ENCODE data around the gene WNT3A.

DNA sequence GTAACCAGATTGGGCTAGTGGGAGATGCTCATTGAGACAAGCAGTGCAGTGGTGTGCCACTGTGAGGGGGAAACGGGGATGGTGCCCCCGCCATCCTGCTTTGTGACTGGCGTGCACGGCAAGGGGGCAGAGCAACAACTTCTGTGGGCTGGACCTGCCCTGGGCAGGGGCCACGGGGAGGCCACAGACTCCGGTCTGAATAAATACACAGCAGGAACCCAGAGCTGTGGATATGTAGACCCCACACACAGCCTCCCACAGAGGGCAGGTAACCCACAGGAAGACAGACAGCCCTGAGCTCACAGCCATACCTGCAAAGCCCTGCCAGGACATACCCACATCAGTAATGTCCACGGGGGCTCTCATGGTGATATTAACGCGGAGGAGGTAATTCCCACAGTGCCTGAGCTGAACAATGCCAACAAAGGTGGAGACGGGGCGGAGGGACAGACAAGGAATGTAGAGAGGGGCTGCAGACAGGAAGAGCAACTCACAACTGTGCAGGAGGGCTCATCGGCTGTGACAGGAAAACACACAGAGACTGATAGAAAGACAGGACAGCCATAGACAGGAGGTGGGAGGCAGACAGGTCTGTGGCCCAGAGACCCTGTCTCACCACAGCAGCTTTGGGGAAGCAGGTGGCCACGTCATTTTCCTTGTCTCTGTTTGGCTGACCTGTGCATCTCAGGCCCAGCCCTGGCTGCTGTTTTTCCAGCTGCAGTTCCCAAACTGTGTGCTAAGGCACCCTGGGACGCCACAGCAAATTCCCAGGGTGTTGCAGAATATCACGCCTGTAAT is 4.9 kb upstream of the WNT3A start:
- no peak for TF ChIP-seq POLR2AphosphoS5 (IDR thresholded peaks at IDR 0.05; ENCODE audit: borderline replicate concordance, low read depth, low read length)
- no peak for TF ChIP-seq EZH2 (IDR thresholded peaks at IDR 0.05)
